Measurements from ENCODE around the gene ABCD2. TPM values are rescaled to one million over a fixed set of nuclear protein-coding genes. Genes with fewer than 3 reads are reported as not detected.
"Not testable (repeated sequence)": the region's sequence is repeated elsewhere in the genome, so short reads cannot be mapped to it uniquely, and the experiment has no call there.

ABCD2 gene
- total RNA-seq, 4 donors from 2014 or later: 0.37 to 1.9 (median 0.55) TPM; not detected in 1

- WGBS, 2 donors (ENCODE audit: low coverage in 1 of 2): 50 to 53% methylated on average over 1 of the region's 1 CpG
- H3K27ac ChIP-seq: no peak overlapping the region
- H3K27me3 ChIP-seq: no peaks in the 10 kb centered on the region
- H3K36me3 ChIP-seq: no peaks in the 10 kb centered on the region
- no peak overlapping the region for H3K4me3 ChIP-seq
- no peak for DNase-seq
- H3K9me3 ChIP-seq: no peaks in the 10 kb centered on the region
- TF ChIP-seq POLR2AphosphoS5 (IDR thresholded peaks at IDR 0.05) (no peak), POLR2A (IDR thresholded peaks at IDR 0.05) (no peak), CTCF (IDR thresholded peaks at IDR 0.05) (no peak), EP300 (IDR thresholded peaks at IDR 0.05; ENCODE audit: low read depth) (no peak)
- intact Hi-C loops (cut with DNase I; ENCODE audit: low total_unique reads) (no loop called here), in situ Hi-C loops (cut with MboI; ENCODE audit: low pct_ligation_motif_present in 1 of 4, low pct_unique_long_range_greater_than_20kb in 1 of 4, low sequenced_read_pairs in 3 of 4) (no loop called here)
- no peaks in the 10 kb centered on the region for H3K4me1 ChIP-seq
Measured at GRCh38 chr12:39628836-39629235, 9.2 kb upstream of the ABCD2 start.

GRCh38 chr12:39627914-39628313 is 8.3 kb upstream of the ABCD2 start:
- intact Hi-C loops (cut with DNase I; ENCODE audit: low total_unique reads): no loop called here
- 70 to 83% methylated on average over 1 of the region's 1 CpG for WGBS, 2 donors (ENCODE audit: low coverage in 1 of 2)
- no peaks in the 10 kb centered on the region for H3K36me3 ChIP-seq
- no peak overlapping the region for H3K4me3 ChIP-seq
- TF ChIP-seq POLR2AphosphoS5 (IDR thresholded peaks at IDR 0.05): no peak
- TF ChIP-seq EP300 (IDR thresholded peaks at IDR 0.05; ENCODE audit: low read depth): no peak
- no peak for TF ChIP-seq CTCF (IDR thresholded peaks at IDR 0.05)
- no peak for TF ChIP-seq POLR2A (IDR thresholded peaks at IDR 0.05)
- DNase-seq: no peak
- no peak overlapping the region for H3K27ac ChIP-seq
- in situ Hi-C loops (cut with MboI; ENCODE audit: low pct_ligation_motif_present in 1 of 4, low pct_unique_long_range_greater_than_20kb in 1 of 4, low sequenced_read_pairs in 3 of 4): no loop called here
- no peaks in the 10 kb centered on the region for H3K9me3 ChIP-seq
- H3K27me3 ChIP-seq: no peaks in the 10 kb centered on the region
- H3K4me1 ChIP-seq: no peaks in the 10 kb centered on the region

- intact Hi-C loops (cut with DNase I; ENCODE audit: low total_unique reads) (no loop called here), in situ Hi-C loops (cut with MboI; ENCODE audit: low pct_ligation_motif_present in 1 of 4, low pct_unique_long_range_greater_than_20kb in 1 of 4, low sequenced_read_pairs in 3 of 4) (no loop called here)
- Histone ChIP-seq H3K27ac (no peak overlapping the region), H3K4me1 (no peaks in the 10 kb centered on the region), H3K27me3 (no peaks in the 10 kb centered on the region), H3K9me3 (no peaks in the 10 kb centered on the region), H3K36me3 (no peaks in the 10 kb centered on the region), H3K4me3 (no peak overlapping the region)
- WGBS, 2 donors (ENCODE audit: low coverage in 1 of 2): 88 to 93% methylated on average over 11 to 20 of the region's 20 CpGs
- TF ChIP-seq POLR2A (IDR thresholded peaks at IDR 0.05): no peak
- no peak for TF ChIP-seq POLR2AphosphoS5 (IDR thresholded peaks at IDR 0.05)
- no peak for TF ChIP-seq EP300 (IDR thresholded peaks at IDR 0.05; ENCODE audit: low read depth)
- no peak for TF ChIP-seq CTCF (IDR thresholded peaks at IDR 0.05)
- DNase-seq: no peak
Measured at GRCh38 chr12:39626033-39626814, 6.6 kb upstream of the ABCD2 start.

- H3K4me3 ChIP-seq: no peak overlapping the region
- H3K4me1 ChIP-seq: peaks cover 0 to 8% (median 4%) of the 10 kb centered on the region in 4 donors
- no peak for DNase-seq
- H3K36me3 ChIP-seq: no peaks in the 10 kb centered on the region
- intact Hi-C loops (cut with DNase I; ENCODE audit: low total_unique reads): no loop called here
- H3K9me3 ChIP-seq: no peaks in the 10 kb centered on the region
- no peaks in the 10 kb centered on the region for H3K27me3 ChIP-seq
- 77 to 79% methylated on average over 1 of the region's 1 CpG for WGBS, 2 donors (ENCODE audit: low coverage in 1 of 2)
- in situ Hi-C loops (cut with MboI; ENCODE audit: low pct_ligation_motif_present in 1 of 4, low pct_unique_long_range_greater_than_20kb in 1 of 4, low sequenced_read_pairs in 3 of 4): no loop called here
- H3K27ac ChIP-seq: no peak overlapping the region
- no peak for TF ChIP-seq POLR2A (IDR thresholded peaks at IDR 0.05)
- TF ChIP-seq CTCF (IDR thresholded peaks at IDR 0.05): no peak
- TF ChIP-seq POLR2AphosphoS5 (IDR thresholded peaks at IDR 0.05): no peak
- no peak for TF ChIP-seq EP300 (IDR thresholded peaks at IDR 0.05; ENCODE audit: low read depth)
Measured at GRCh38 chr12:39623919-39624318, 4.3 kb upstream of the ABCD2 start.

- H3K36me3 ChIP-seq; H3K4me3 ChIP-seq; H3K9me3 ChIP-seq; H3K27me3 ChIP-seq; intact Hi-C loops (cut with DNase I; ENCODE audit: low total_unique reads); H3K4me1 ChIP-seq; in situ Hi-C loops (cut with MboI; ENCODE audit: low pct_ligation_motif_present in 1 of 4, low pct_unique_long_range_greater_than_20kb in 1 of 4, low sequenced_read_pairs in 3 of 4); DNase-seq; H3K27ac ChIP-seq: not testable (repeated sequence)
- WGBS, 2 donors (ENCODE audit: low coverage in 1 of 2): 91 to 93% methylated on average over 7 to 10 of the region's 10 CpGs
Measured at GRCh38 chr12:39623160-39623559, 3.6 kb upstream of the ABCD2 start.
